Measurements from ENCODE around the gene LCN2.

GRCh38 chr9:128151309-128152132, 2.3 kb downstream of the LCN2 start:
- no peak for TF ChIP-seq ZNF274 (IDR thresholded peaks at IDR 0.05; ENCODE audit: low read depth, low read length)
- no peak for TF ChIP-seq YY1 (IDR thresholded peaks at IDR 0.05; ENCODE audit: insufficient read depth, insufficient read length)
- TF ChIP-seq SUZ12 (IDR thresholded peaks at IDR 0.05; ENCODE audit: extremely low read depth, insufficient read depth, insufficient read length), result no peak
